Measurements from ENCODE around the gene MTPN. TPM values are rescaled to one million over a fixed set of nuclear protein-coding genes. Genes with fewer than 3 reads are reported as not detected.

The MTPN gene
- 10 to 100 TPM; 66.5 to 97.0 (median 85.5) TPM for total RNA-seq

GRCh38 chr7:135977007-135977741 is at the start of gene MTPN:
Gene MTPN, minus strand, starts transcription at chr7:135977359. Its CDS starts 259 bp downstream, at chr7:135977100.
- intact Hi-C loops (cut with DNase I; ENCODE audit: low total_unique reads), result loop anchor here (10.0 kb wide), 1 partner anchor 1222 kb away; no protein-coding TSS in a partner anchor
- H3K4me1 ChIP-seq, result no peaks in the 10 kb centered on the region

GRCh38 chr7:136026209-136026608 is 49.0 kb upstream of the MTPN start:
- H3K36me3 ChIP-seq, result no peaks in the 10 kb centered on the region
- no peak for DNase-seq (ENCODE audit: low spot score in 2 of 2)
- H3K4me1 ChIP-seq, result no peaks in the 10 kb centered on the region
- H3K4me3 ChIP-seq, result no peak overlapping the region
- H3K27ac ChIP-seq, result no peak overlapping the region
- no peaks in the 10 kb centered on the region for H3K9me3 ChIP-seq
- no peaks in the 10 kb centered on the region for H3K27me3 ChIP-seq
- TF ChIP-seq POLR2AphosphoS5 (IDR thresholded peaks at IDR 0.05), result no peak
- TF ChIP-seq CTCF (IDR thresholded peaks at IDR 0.05), result no peak
- TF ChIP-seq POLR2A (IDR thresholded peaks at IDR 0.05), result no peak
- intact Hi-C loops (cut with DNase I; ENCODE audit: low total_unique reads), result no loop called here

More at GRCh38 chr7:135977007-135977741, at the start of gene MTPN:
- Histone ChIP-seq H3K27ac (peak within 1 kb of the TSS; percentile 88 to 94), H3K4me3 (peak within 1 kb of the TSS; percentile 92 to 96 (median 95)), H3K27me3 (no peaks in the 10 kb centered on the region), H3K36me3 (no peaks in the 10 kb centered on the region), H3K9me3 (no peaks in the 10 kb centered on the region)
- TF ChIP-seq CTCF (IDR thresholded peaks at IDR 0.05), result no peak
- TF ChIP-seq POLR2AphosphoS5 (IDR thresholded peaks at IDR 0.05), result peak; percentile 63 to 78 (median 65)
- peak; percentile 98 for DNase-seq (ENCODE audit: low spot score in 2 of 2)

GRCh38 chr7:136023134-136023869 is 46.1 kb upstream of the MTPN start:
- no peak overlapping the region for H3K4me3 ChIP-seq
- no peak overlapping the region for H3K27ac ChIP-seq
- H3K9me3 ChIP-seq, result no peaks in the 10 kb centered on the region
- intact Hi-C loops (cut with DNase I; ENCODE audit: low total_unique reads), result no loop called here
- no peaks in the 10 kb centered on the region for H3K4me1 ChIP-seq
- H3K27me3 ChIP-seq, result no peaks in the 10 kb centered on the region
- no peak for DNase-seq (ENCODE audit: low spot score in 2 of 2)
- TF ChIP-seq CTCF (IDR thresholded peaks at IDR 0.05) (no peak), POLR2A (IDR thresholded peaks at IDR 0.05) (no peak), POLR2AphosphoS5 (IDR thresholded peaks at IDR 0.05) (no peak)
- no peaks in the 10 kb centered on the region for H3K36me3 ChIP-seq

GRCh38 chr7:136020556-136020955 is 43.4 kb upstream of the MTPN start:
- DNase-seq (ENCODE audit: low spot score in 2 of 2), result no peak
- H3K27ac ChIP-seq, result no peak overlapping the region
- no peaks in the 10 kb centered on the region for H3K27me3 ChIP-seq
- no peaks in the 10 kb centered on the region for H3K36me3 ChIP-seq
- intact Hi-C loops (cut with DNase I; ENCODE audit: low total_unique reads), result no loop called here
- no peaks in the 10 kb centered on the region for H3K4me1 ChIP-seq
- H3K4me3 ChIP-seq, result no peak overlapping the region
- no peak for TF ChIP-seq CTCF (IDR thresholded peaks at IDR 0.05)
- no peak for TF ChIP-seq POLR2A (IDR thresholded peaks at IDR 0.05)
- no peak for TF ChIP-seq POLR2AphosphoS5 (IDR thresholded peaks at IDR 0.05)
- no peaks in the 10 kb centered on the region for H3K9me3 ChIP-seq

GRCh38 chr7:136018104-136018503 is 40.9 kb upstream of the MTPN start:
- no peaks in the 10 kb centered on the region for H3K4me1 ChIP-seq
- H3K9me3 ChIP-seq, result no peaks in the 10 kb centered on the region
- no peak for TF ChIP-seq POLR2AphosphoS5 (IDR thresholded peaks at IDR 0.05)
- TF ChIP-seq CTCF (IDR thresholded peaks at IDR 0.05), result no peak
- H3K4me3 ChIP-seq, result no peak overlapping the region
- DNase-seq (ENCODE audit: low spot score in 2 of 2), result no peak
- H3K27ac ChIP-seq, result no peak overlapping the region
- H3K27me3 ChIP-seq, result no peaks in the 10 kb centered on the region
- intact Hi-C loops (cut with DNase I; ENCODE audit: low total_unique reads), result no loop called here
- no peaks in the 10 kb centered on the region for H3K36me3 ChIP-seq

Data from breast epithelium (tissue), 4 donors.